GM12878 (cell line): ENCODE results near the gene PTGIS.

Experiments used
- ATF3 ChIP-seq: IDR thresholded peaks from 2 replicates; pipeline ENCODE4 v1.6.1; 2011; ENCODE audit warnings: low read depth, mild to moderate bottlenecking, low read length, moderate library complexity, borderline replicate concordance; ENCODE audit errors: extremely low read depth
- CHD2 ChIP-seq: IDR thresholded peaks from 2 replicates; pipeline ENCODE4 v1.6.1; 2011; ENCODE audit warnings: low read depth, low read length, improper control_type of control experiment, borderline replicate concordance
- CREB1 ChIP-seq: IDR thresholded peaks from 2 replicates; pipeline ENCODE4 v1.6.1; 2012; ENCODE audit warnings: low read depth, mild to moderate bottlenecking, inconsistent platforms
- EZH2 ChIP-seq: IDR thresholded peaks from 2 replicates; pipeline ENCODE4 v1.6.1; 2012; ENCODE audit warnings: low read depth, mild to moderate bottlenecking, control low read depth, inconsistent platforms, low read length, borderline replicate concordance; ENCODE audit not compliant: control insufficient read depth
- NR2C2 ChIP-seq: IDR thresholded peaks from 2 replicates; pipeline ENCODE4 v1.6.1; 2011; ENCODE audit warnings: borderline replicate concordance, low read depth; ENCODE audit not compliant: control insufficient read depth, insufficient read length
- SMARCA5 ChIP-seq: fragments of 450-650 bp; IDR thresholded peaks from 2 replicates; pipeline ENCODE4 v1.6.1; 2017; ENCODE audit warnings: mild to moderate bottlenecking
- YY1 ChIP-seq: IDR thresholded peaks from 2 replicates; pipeline ENCODE4 v1.6.1; 2011; ENCODE audit warnings: low read depth, mild to moderate bottlenecking, low read length
- TF ChIP-seq, protein P1 (sequence below), 3 experiments: IDR thresholded peaks in 2 of 3; conservative IDR thresholded peaks in 1 of 3; 2 replicates each; pipeline ENCODE4 v1.5.1; 2011; ENCODE audit warnings: low read depth in 3 of 3, low read length in 3 of 3, mild to moderate bottlenecking in 3 of 3, control low read depth in 2 of 3, moderate library complexity in 2 of 3, inconsistent platforms in 1 of 3, mixed read lengths in 1 of 3; ENCODE audit not compliant: control insufficient read depth in 2 of 3, insufficient read depth in 1 of 3; ENCODE audit errors: extremely low read depth in 1 of 3

GRCh38 chr20:49483018-49483695, 84.8 kb downstream of the PTGIS start:
- TF ChIP-seq YY1 (no peak), ATF3 (no peak), SMARCA5 (no peak), CREB1 (no peak), CHD2 (no peak), EZH2 (no peak), NR2C2 (no peak)
- TF ChIP-seq, protein P1, sequence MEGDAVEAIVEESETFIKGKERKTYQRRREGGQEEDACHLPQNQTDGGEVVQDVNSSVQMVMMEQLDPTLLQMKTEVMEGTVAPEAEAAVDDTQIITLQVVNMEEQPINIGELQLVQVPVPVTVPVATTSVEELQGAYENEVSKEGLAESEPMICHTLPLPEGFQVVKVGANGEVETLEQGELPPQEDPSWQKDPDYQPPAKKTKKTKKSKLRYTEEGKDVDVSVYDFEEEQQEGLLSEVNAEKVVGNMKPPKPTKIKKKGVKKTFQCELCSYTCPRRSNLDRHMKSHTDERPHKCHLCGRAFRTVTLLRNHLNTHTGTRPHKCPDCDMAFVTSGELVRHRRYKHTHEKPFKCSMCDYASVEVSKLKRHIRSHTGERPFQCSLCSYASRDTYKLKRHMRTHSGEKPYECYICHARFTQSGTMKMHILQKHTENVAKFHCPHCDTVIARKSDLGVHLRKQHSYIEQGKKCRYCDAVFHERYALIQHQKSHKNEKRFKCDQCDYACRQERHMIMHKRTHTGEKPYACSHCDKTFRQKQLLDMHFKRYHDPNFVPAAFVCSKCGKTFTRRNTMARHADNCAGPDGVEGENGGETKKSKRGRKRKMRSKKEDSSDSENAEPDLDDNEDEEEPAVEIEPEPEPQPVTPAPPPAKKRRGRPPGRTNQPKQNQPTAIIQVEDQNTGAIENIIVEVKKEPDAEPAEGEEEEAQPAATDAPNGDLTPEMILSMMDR (IDR thresholded peaks at IDR 0.05 in 2 of 3, conservative IDR thresholded peaks at IDR 0.05 in 1 of 3; ENCODE audit: control insufficient read depth in 2 of 3, extremely low read depth in 1 of 3, insufficient read depth in 1 of 3, low read depth in 3 of 3, low read length in 3 of 3): no peak
